GM12865 (cell line): ENCODE measurements around the gene MYBPC1.

ENCODE experiments used
- DNase-seq: peaks from one replicate; pipeline ENCODE4 v3.0.0; 2010; ENCODE audit warnings: low read depth
- H3K4me3 ChIP-seq: 2 replicates; pipeline ENCODE4 v1.5.1; 2011; ENCODE audit warnings: mild to moderate bottlenecking, low read depth, low read length, control low read depth
- TF ChIP-seq, protein P1 (sequence below): IDR thresholded peaks from 2 replicates; pipeline ENCODE4 v1.5.1; 2011; ENCODE audit warnings: low read length, control low read depth, low read depth, inconsistent platforms; ENCODE audit not compliant: insufficient read depth; ENCODE audit errors: missing control alignments

Gene MYBPC1

GRCh38 chr12:101713059-101713682 lies 118.4 kb downstream of the MYBPC1 start:
- DNase-seq = no peak
- no peak overlapping the region for H3K4me3 ChIP-seq
- TF ChIP-seq, protein P1, sequence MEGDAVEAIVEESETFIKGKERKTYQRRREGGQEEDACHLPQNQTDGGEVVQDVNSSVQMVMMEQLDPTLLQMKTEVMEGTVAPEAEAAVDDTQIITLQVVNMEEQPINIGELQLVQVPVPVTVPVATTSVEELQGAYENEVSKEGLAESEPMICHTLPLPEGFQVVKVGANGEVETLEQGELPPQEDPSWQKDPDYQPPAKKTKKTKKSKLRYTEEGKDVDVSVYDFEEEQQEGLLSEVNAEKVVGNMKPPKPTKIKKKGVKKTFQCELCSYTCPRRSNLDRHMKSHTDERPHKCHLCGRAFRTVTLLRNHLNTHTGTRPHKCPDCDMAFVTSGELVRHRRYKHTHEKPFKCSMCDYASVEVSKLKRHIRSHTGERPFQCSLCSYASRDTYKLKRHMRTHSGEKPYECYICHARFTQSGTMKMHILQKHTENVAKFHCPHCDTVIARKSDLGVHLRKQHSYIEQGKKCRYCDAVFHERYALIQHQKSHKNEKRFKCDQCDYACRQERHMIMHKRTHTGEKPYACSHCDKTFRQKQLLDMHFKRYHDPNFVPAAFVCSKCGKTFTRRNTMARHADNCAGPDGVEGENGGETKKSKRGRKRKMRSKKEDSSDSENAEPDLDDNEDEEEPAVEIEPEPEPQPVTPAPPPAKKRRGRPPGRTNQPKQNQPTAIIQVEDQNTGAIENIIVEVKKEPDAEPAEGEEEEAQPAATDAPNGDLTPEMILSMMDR = no peak

DNA sequence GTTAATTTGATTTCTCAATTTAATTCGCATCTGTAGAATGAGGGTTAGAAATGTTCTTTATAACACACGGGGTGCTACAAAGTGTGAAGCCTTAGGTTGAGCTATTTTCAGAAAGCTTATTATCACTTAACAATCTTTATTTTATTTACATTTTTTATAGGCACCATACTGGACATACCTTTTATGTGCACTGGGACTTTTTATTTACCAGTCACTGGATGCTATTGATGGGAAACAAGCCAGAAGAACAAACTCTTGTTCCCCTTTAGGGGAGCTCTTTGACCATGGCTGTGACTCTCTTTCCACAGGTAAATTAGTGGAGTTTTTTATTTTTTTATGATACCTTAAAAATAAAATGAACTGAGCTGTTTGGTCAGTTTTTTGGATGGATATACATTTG lies 119.2 kb downstream of the MYBPC1 start:
- H3K4me3 ChIP-seq = no peak overlapping the region
- DNase-seq = no peak
- TF ChIP-seq, protein P1 = no peak

GRCh38 chr12:101714877-101715444 lies 120.2 kb downstream of the MYBPC1 start:
- DNase-seq = no peak
- H3K4me3 ChIP-seq = no peak overlapping the region
- TF ChIP-seq, protein P1 = no peak

GRCh38 chr12:101719566-101719965 lies 124.8 kb downstream of the MYBPC1 start:
- no peak for DNase-seq
- no peak overlapping the region for H3K4me3 ChIP-seq
- TF ChIP-seq, protein P1 = no peak

- no peak for DNase-seq
- TF ChIP-seq, protein P1 = no peak
- H3K4me3 ChIP-seq = no peak overlapping the region
Measured at GRCh38 chr12:101720118-101720517, 125.3 kb downstream of the MYBPC1 start.

DNA sequence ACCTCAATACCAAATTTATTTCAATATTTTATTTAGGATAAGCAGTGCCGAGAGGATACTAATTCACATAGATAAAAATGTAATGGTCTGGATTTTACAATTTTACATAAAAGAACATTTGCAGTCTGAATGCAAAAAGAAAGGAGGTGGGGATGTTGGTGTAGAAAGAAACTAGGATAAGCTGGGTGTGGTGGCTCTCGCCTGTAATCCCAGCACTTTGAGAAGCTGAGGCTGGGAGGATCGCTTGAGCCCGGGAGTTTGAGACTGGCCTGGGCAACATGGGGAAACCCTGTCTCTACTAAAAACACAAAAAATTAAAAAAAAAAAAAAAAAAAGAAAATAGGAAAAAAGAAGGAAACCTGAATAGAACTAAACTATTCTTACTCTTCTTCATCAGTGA lies 127.6 kb downstream of the MYBPC1 start:
- no peak for DNase-seq

More for the DNA sequence above, 127.6 kb downstream of the MYBPC1 start:
- TF ChIP-seq, protein P1 = no peak
- H3K4me3 ChIP-seq = no peak overlapping the region
